Liver (tissue), 3 donors: Measurements from ENCODE around the gene KLK3.

Experiments used
- JUND ChIP-seq, 2 donors: IDR thresholded peaks; 2 replicates each; pipeline ENCODE4 v1.6.1; 2016; ENCODE audit warnings: antibody characterized with exemption in 2 of 2
- RAD21 ChIP-seq, 2 donors: IDR thresholded peaks; 2 replicates each; pipeline ENCODE4 v1.6.1; 2016; ENCODE audit warnings: antibody characterized with exemption in 2 of 2, mild to moderate bottlenecking in 2 of 2
- TAF1 ChIP-seq: conservative IDR thresholded peaks from 2 replicates; pipeline ENCODE4 v1.6.1; 2016; ENCODE audit warnings: antibody characterized with exemption, mild to moderate bottlenecking
- YY1 ChIP-seq: IDR thresholded peaks from 2 replicates; pipeline ENCODE4 v1.6.1; 2016; ENCODE audit warnings: antibody characterized with exemption, mild to moderate bottlenecking
- TF ChIP-seq, protein P1 (sequence below): fragments of 150-350 bp; IDR thresholded peaks from 2 replicates; pipeline ENCODE4 v1.5.1; 2017; ENCODE audit warnings: improper control_type of control experiment, low read depth, low read length; ENCODE audit not compliant: missing input control
- TF ChIP-seq, protein P2 (sequence below): IDR thresholded peaks from 2 replicates; pipeline ENCODE4 v1.6.1; 2016; ENCODE audit warnings: antibody characterized with exemption, mild to moderate bottlenecking
- TF ChIP-seq, protein P3 (sequence below): IDR thresholded peaks from 2 replicates; pipeline ENCODE4 v1.6.1; 2016; ENCODE audit warnings: antibody characterized with exemption
- donor health status: healthy.
- donor health status: healthy.

DNA sequence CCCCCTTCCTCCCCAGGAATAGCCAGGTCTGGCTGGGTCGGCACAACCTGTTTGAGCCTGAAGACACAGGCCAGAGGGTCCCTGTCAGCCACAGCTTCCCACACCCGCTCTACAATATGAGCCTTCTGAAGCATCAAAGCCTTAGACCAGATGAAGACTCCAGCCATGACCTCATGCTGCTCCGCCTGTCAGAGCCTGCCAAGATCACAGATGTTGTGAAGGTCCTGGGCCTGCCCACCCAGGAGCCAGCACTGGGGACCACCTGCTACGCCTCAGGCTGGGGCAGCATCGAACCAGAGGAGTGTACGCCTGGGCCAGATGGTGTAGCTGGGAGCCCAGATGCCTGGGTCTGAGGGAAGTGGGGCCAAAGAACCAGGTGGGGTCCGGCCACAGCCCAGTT is 21.7 kb downstream of the KLK3 start:
- TF ChIP-seq, protein P1, sequence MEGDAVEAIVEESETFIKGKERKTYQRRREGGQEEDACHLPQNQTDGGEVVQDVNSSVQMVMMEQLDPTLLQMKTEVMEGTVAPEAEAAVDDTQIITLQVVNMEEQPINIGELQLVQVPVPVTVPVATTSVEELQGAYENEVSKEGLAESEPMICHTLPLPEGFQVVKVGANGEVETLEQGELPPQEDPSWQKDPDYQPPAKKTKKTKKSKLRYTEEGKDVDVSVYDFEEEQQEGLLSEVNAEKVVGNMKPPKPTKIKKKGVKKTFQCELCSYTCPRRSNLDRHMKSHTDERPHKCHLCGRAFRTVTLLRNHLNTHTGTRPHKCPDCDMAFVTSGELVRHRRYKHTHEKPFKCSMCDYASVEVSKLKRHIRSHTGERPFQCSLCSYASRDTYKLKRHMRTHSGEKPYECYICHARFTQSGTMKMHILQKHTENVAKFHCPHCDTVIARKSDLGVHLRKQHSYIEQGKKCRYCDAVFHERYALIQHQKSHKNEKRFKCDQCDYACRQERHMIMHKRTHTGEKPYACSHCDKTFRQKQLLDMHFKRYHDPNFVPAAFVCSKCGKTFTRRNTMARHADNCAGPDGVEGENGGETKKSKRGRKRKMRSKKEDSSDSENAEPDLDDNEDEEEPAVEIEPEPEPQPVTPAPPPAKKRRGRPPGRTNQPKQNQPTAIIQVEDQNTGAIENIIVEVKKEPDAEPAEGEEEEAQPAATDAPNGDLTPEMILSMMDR, result no peak
- TF ChIP-seq YY1 (no peak), RAD21 (IDR thresholded peaks at IDR 0.05) (no peak), JUND (IDR thresholded peaks at IDR 0.05) (no peak), TAF1 (no peak)
- TF ChIP-seq, protein P2, sequence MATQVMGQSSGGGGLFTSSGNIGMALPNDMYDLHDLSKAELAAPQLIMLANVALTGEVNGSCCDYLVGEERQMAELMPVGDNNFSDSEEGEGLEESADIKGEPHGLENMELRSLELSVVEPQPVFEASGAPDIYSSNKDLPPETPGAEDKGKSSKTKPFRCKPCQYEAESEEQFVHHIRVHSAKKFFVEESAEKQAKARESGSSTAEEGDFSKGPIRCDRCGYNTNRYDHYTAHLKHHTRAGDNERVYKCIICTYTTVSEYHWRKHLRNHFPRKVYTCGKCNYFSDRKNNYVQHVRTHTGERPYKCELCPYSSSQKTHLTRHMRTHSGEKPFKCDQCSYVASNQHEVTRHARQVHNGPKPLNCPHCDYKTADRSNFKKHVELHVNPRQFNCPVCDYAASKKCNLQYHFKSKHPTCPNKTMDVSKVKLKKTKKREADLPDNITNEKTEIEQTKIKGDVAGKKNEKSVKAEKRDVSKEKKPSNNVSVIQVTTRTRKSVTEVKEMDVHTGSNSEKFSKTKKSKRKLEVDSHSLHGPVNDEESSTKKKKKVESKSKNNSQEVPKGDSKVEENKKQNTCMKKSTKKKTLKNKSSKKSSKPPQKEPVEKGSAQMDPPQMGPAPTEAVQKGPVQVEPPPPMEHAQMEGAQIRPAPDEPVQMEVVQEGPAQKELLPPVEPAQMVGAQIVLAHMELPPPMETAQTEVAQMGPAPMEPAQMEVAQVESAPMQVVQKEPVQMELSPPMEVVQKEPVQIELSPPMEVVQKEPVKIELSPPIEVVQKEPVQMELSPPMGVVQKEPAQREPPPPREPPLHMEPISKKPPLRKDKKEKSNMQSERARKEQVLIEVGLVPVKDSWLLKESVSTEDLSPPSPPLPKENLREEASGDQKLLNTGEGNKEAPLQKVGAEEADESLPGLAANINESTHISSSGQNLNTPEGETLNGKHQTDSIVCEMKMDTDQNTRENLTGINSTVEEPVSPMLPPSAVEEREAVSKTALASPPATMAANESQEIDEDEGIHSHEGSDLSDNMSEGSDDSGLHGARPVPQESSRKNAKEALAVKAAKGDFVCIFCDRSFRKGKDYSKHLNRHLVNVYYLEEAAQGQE, result no peak
- TF ChIP-seq, protein P3, sequence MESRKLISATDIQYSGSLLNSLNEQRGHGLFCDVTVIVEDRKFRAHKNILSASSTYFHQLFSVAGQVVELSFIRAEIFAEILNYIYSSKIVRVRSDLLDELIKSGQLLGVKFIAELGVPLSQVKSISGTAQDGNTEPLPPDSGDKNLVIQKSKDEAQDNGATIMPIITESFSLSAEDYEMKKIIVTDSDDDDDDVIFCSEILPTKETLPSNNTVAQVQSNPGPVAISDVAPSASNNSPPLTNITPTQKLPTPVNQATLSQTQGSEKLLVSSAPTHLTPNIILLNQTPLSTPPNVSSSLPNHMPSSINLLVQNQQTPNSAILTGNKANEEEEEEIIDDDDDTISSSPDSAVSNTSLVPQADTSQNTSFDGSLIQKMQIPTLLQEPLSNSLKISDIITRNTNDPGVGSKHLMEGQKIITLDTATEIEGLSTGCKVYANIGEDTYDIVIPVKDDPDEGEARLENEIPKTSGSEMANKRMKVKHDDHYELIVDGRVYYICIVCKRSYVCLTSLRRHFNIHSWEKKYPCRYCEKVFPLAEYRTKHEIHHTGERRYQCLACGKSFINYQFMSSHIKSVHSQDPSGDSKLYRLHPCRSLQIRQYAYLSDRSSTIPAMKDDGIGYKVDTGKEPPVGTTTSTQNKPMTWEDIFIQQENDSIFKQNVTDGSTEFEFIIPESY, result no peak
